Tibial nerve (tissue), 4 donors: ENCODE measurements around the gene STYXL1. TPM values are rescaled to one million over a fixed set of nuclear protein-coding genes. Genes with fewer than 3 reads are reported as not detected.
A peak's percentile ranks its signal among the peaks of the same experiment; 100 is the strongest.
"Not testable (repeated sequence)": the region's sequence is repeated elsewhere in the genome, so short reads cannot be mapped to it uniquely, and the experiment has no call there.

Experiments
- DNase-seq, 2 donors: peaks; one replicate each; pipeline ENCODE4 v3.0.0-alpha.2; 2019; ENCODE audit warnings: low spot score in 2 of 2
- H3K27ac ChIP-seq, 4 donors: fragments of 200-600 bp; sonication (generic) in 3 of 4; one replicate each; pipeline ENCODE4 v1.5.1; 2017 to 2019; ENCODE audit warnings: mild to moderate bottlenecking in 1 of 4
- H3K27me3 ChIP-seq, 2 donors: fragments of 200-600 bp; sonication (generic) in 1 of 2; one replicate each; pipeline versions ENCODE4 v1.5.1 to v1.6.0; 2017 to 2019
- H3K36me3 ChIP-seq, 3 donors: fragments of 200-600 bp; sonication (generic); one replicate each; pipeline ENCODE4 v1.5.1; 2018 to 2019
- H3K4me1 ChIP-seq, 4 donors: fragments of 200-600 bp; sonication (generic) in 3 of 4; one replicate each; pipeline ENCODE4 v1.5.1; 2017 to 2019
- H3K4me3 ChIP-seq, 4 donors: fragments of 200-600 bp; sonication (generic) in 3 of 4; one replicate each; pipeline ENCODE4 v1.5.1; 2017 to 2019; ENCODE audit warnings: mild to moderate bottlenecking in 1 of 4, moderate library complexity in 1 of 4
- H3K9me3 ChIP-seq, 4 donors: fragments of 200-600 bp; sonication (generic) in 3 of 4; one replicate each; pipeline ENCODE4 v1.5.1; 2017 to 2019
- EP300 ChIP-seq, 2 donors: sonication (generic); formaldehyde crosslinking; IDR thresholded peaks; one replicate each; pipeline ENCODE4 v1.6.1; 2017; ENCODE audit warnings: antibody characterized with exemption in 2 of 2, mild to moderate bottlenecking in 1 of 2
- POLR2A ChIP-seq, 2 donors: fragments of 450-650 bp; IDR thresholded peaks; one replicate each; pipeline ENCODE4 v1.6.1; 2017; ENCODE audit warnings: antibody characterized with exemption in 2 of 2, mild to moderate bottlenecking in 2 of 2, moderate library complexity in 2 of 2
- WGBS, 2 donors: methylation state at CpG; one replicate each; pipeline ENCODE4 v1.1.5; 2018; 5-methylcytosine and 5-hydroxymethylcytosine counted together
- total RNA-seq, 4 donors: library from RNA; depleted of rRNA; stranded (reverse); fragments of >200 nt; gene quantifications; one replicate each; pipeline ENCODE4 v1.1.0, GENCODE V29; 2016
- TF ChIP-seq, protein P1 (sequence below), 5 experiments: fragments of 200-600 bp in 3 of 5; fragments of 450-650 bp in 2 of 5; sonication (generic) in 3 of 5; IDR thresholded peaks; one replicate each; pipeline ENCODE4 v1.5.1; 2016 to 2019; ENCODE audit warnings: antibody characterized with exemption in 5 of 5, mild to moderate bottlenecking in 3 of 5, moderate library complexity in 2 of 5

Gene STYXL1
- total RNA-seq, 4 donors from 2014 or later, result 9.9 to 45.7 (median 29.0) TPM

DNA sequence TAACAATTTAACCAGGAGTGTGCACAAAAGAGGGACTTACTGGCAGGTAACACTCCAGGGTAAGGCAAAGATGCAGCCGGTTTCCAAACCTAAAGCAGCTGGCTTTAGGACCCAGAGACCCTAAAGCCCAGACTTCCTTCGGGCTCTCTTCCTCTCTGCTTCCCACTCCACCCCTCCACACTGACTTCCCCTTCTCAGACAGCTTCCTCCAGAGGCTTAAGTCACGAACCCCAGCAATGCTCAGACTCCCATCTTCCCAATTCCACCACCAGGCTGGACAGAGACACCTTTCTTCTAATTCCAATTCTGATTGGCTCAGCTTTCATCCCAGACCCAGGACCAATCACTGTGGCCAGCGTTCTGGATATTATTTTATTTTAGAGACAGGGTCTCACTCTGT lies 24.8 kb downstream of the STYXL1 start:
- peaks cover 0 to 7% (median 0%) of the 10 kb centered on the region in 4 donors for H3K4me1 ChIP-seq
- H3K27ac ChIP-seq, result no peak overlapping the region
- no peaks in the 10 kb centered on the region for H3K9me3 ChIP-seq
- H3K4me3 ChIP-seq, result no peak overlapping the region
- H3K27me3 ChIP-seq, result no peaks in the 10 kb centered on the region
- peaks cover 0 to 70% (median 8%) of the 10 kb centered on the region in 3 donors for H3K36me3 ChIP-seq
- WGBS, 2 donors, result 33 to 39% methylated on average over 4 of the region's 4 CpGs
- TF ChIP-seq POLR2A (IDR thresholded peaks at IDR 0.05) (no peak), EP300 (IDR thresholded peaks at IDR 0.05) (peak in 1 of 2 donors; percentile 42)
- TF ChIP-seq, protein P1, sequence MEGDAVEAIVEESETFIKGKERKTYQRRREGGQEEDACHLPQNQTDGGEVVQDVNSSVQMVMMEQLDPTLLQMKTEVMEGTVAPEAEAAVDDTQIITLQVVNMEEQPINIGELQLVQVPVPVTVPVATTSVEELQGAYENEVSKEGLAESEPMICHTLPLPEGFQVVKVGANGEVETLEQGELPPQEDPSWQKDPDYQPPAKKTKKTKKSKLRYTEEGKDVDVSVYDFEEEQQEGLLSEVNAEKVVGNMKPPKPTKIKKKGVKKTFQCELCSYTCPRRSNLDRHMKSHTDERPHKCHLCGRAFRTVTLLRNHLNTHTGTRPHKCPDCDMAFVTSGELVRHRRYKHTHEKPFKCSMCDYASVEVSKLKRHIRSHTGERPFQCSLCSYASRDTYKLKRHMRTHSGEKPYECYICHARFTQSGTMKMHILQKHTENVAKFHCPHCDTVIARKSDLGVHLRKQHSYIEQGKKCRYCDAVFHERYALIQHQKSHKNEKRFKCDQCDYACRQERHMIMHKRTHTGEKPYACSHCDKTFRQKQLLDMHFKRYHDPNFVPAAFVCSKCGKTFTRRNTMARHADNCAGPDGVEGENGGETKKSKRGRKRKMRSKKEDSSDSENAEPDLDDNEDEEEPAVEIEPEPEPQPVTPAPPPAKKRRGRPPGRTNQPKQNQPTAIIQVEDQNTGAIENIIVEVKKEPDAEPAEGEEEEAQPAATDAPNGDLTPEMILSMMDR (IDR thresholded peaks at IDR 0.05), result no peak
- DNase-seq, result peak in 1 of 2 donors; percentile 26

GRCh38 chr7:76022026-76022780 lies 25.6 kb downstream of the STYXL1 start:
- Histone ChIP-seq H3K9me3 (no peaks in the 10 kb centered on the region), H3K4me1 (peaks cover 0 to 7% (median 0%) of the 10 kb centered on the region in 4 donors), H3K4me3 (no peak overlapping the region), H3K27ac (no peak overlapping the region), H3K27me3 (no peaks in the 10 kb centered on the region), H3K36me3 (peaks cover 0 to 66% (median 8%) of the 10 kb centered on the region in 3 donors)
- no peak for DNase-seq
- no peak for TF ChIP-seq EP300 (IDR thresholded peaks at IDR 0.05)
- TF ChIP-seq POLR2A (IDR thresholded peaks at IDR 0.05), result no peak
- TF ChIP-seq, protein P1 (IDR thresholded peaks at IDR 0.05), result no peak
- 92 to 94% methylated on average over 7 of the region's 7 CpGs for WGBS, 2 donors

GRCh38 chr7:76020031-76020714 lies 27.6 kb downstream of the STYXL1 start:
- Histone ChIP-seq H3K4me1 (peaks cover 0 to 7% (median 0%) of the 10 kb centered on the region in 4 donors), H3K27ac (no peak overlapping the region), H3K36me3 (peaks cover 0 to 54% (median 8%) of the 10 kb centered on the region in 3 donors), H3K9me3 (no peaks in the 10 kb centered on the region), H3K4me3 (no peak overlapping the region), H3K27me3 (no peaks in the 10 kb centered on the region)
- DNase-seq, result peak; percentile 61 to 75
- TF ChIP-seq, protein P1 (IDR thresholded peaks at IDR 0.05), result peak; percentile 75 to 93 (median 79)
- TF ChIP-seq EP300 (IDR thresholded peaks at IDR 0.05) (no peak), POLR2A (IDR thresholded peaks at IDR 0.05) (no peak)
- 35 to 37% methylated on average over 6 of the region's 6 CpGs for WGBS, 2 donors

- DNase-seq, H3K9me3 ChIP-seq, H3K27me3 ChIP-seq, H3K4me3 ChIP-seq, H3K4me1 ChIP-seq, H3K27ac ChIP-seq: not testable (repeated sequence)
- WGBS, 2 donors, result 97 to 98% methylated on average over 4 of the region's 4 CpGs
- peaks cover 0 to 58% (median 4%) of the 10 kb centered on the region in 3 donors for H3K36me3 ChIP-seq
Measured at GRCh38 chr7:76018520-76018919, 29.3 kb downstream of the STYXL1 start.

DNA sequence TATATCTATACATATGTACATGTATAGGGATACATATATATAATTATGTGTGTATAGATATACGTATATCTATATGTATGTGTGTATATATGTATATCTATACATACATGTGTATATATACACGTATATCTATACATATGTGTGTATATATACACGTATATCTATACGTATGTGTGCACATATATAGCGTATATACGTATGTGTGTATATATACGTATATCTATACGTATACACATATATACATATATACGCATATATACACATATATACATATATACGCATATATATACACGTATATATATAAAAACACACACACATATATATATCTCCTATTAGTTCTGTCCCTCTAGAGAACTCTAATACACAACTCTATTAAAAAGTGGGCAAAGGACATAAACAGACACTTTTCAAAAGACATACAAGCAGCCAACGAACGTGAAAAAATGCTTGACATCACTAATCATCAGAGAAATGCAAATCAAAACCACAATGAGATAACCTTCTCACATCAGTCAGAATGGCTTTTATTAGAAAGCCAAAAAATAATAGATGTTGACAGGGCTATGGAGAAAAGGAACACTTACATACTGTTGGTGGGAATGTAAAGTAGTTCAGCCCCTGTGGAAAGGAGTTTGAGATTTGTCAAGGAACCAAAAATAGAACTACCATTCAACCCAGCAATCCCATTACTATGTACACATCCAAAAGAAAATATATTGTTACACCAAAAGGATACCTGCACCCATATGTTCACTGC lies 31.4 kb downstream of the STYXL1 start:
- TF ChIP-seq POLR2A (IDR thresholded peaks at IDR 0.05), result no peak
- TF ChIP-seq, protein P1 (IDR thresholded peaks at IDR 0.05), result no peak
- Histone ChIP-seq H3K36me3 (peaks cover 0 to 59% (median under 1%) of the 10 kb centered on the region in 3 donors), H3K4me3 (no peak overlapping the region), H3K9me3 (no peaks in the 10 kb centered on the region), H3K27ac (no peak overlapping the region), H3K27me3 (no peaks in the 10 kb centered on the region), H3K4me1 (peaks cover 0 to 13% (median 0%) of the 10 kb centered on the region in 4 donors)
- no peak for DNase-seq
- WGBS, 2 donors, result 90 to 91% methylated on average over 13 of the region's 13 CpGs
